Upper lobe of right lung (tissue), 1 donor: ENCODE measurements around the gene MMP17. TPM values are rescaled to one million over a fixed set of nuclear protein-coding genes. Genes with fewer than 3 reads are reported as not detected.

Experiments used
- ATAC-seq: fragments of 200-7000 bp; cut with Tn5 transposase; one replicate; pipeline ENCODE4 v1.9.1; 2020; ENCODE audit warnings: mild to moderate bottlenecking, moderate library complexity
- DNase-seq: peaks from one replicate; pipeline ENCODE4 v3.0.0-alpha.2; 2020
- H3K27ac ChIP-seq: fragments of 200-600 bp; one replicate; pipeline ENCODE4 v1.8.0; 2022
- H3K27me3 ChIP-seq: fragments of 200-600 bp; one replicate; pipeline ENCODE4 v1.8.0; 2022; ENCODE audit warnings: mild to moderate bottlenecking
- H3K36me3 ChIP-seq: fragments of 200-600 bp; one replicate; pipeline ENCODE4 v1.8.0; 2022
- H3K4me1 ChIP-seq: fragments of 200-600 bp; one replicate; pipeline ENCODE4 v1.8.0; 2022
- H3K4me3 ChIP-seq: fragments of 200-600 bp; one replicate; pipeline ENCODE4 v1.8.0; 2022; ENCODE audit warnings: mild to moderate bottlenecking
- H3K9me3 ChIP-seq: fragments of 200-600 bp; one replicate; pipeline ENCODE4 v1.8.0; 2022
- intact Hi-C: fragments of 100-400 bp; cut with DNase I; formaldehyde crosslinking; loops from one replicate; pipeline ENCODE4 v1.11.0; 2022
- total RNA-seq: library from RNA; stranded (reverse); fragmentation: NEBNext Ultra II Directional; extraction: Animal tissue kit (Norgen Biotek cat#: 25700); gene quantifications from one replicate; pipeline ENCODE4 v1.2.1, GENCODE V29; 2021
- TF ChIP-seq, protein P1 (sequence below): fragments of 200-600 bp; IDR thresholded peaks from one replicate; pipeline ENCODE4 v1.8.0; 2022; ENCODE audit warnings: antibody characterized with exemption
- donor health status: DM: no; HTN: yes; CAD: no; lungs with severe emphysema.

The MMP17 gene
- total RNA-seq, 1 donor from 2014 or later, result 4.1 TPM

- no peak overlapping the region for H3K27ac ChIP-seq
- ATAC-seq (no peak), DNase-seq (no peak)
- intact Hi-C loops, result no loop called here
- H3K4me3 ChIP-seq, result no peak overlapping the region
- no peaks in the 10 kb centered on the region for H3K27me3 ChIP-seq
- TF ChIP-seq, protein P1, sequence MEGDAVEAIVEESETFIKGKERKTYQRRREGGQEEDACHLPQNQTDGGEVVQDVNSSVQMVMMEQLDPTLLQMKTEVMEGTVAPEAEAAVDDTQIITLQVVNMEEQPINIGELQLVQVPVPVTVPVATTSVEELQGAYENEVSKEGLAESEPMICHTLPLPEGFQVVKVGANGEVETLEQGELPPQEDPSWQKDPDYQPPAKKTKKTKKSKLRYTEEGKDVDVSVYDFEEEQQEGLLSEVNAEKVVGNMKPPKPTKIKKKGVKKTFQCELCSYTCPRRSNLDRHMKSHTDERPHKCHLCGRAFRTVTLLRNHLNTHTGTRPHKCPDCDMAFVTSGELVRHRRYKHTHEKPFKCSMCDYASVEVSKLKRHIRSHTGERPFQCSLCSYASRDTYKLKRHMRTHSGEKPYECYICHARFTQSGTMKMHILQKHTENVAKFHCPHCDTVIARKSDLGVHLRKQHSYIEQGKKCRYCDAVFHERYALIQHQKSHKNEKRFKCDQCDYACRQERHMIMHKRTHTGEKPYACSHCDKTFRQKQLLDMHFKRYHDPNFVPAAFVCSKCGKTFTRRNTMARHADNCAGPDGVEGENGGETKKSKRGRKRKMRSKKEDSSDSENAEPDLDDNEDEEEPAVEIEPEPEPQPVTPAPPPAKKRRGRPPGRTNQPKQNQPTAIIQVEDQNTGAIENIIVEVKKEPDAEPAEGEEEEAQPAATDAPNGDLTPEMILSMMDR, result no peak
- H3K36me3 ChIP-seq, result no peaks in the 10 kb centered on the region
- H3K4me1 ChIP-seq, result no peaks in the 10 kb centered on the region
- H3K9me3 ChIP-seq, result no peaks in the 10 kb centered on the region
Measured at GRCh38 chr12:131849700-131850553, 21.7 kb downstream of the MMP17 start.

GRCh38 chr12:131850856-131851559, 22.8 kb downstream of the MMP17 start:
- TF ChIP-seq, protein P1, result no peak
- intact Hi-C loops, result no loop called here
- no peak for ATAC-seq

GRCh38 chr12:131851741-131852550, 23.8 kb downstream of the MMP17 start:
- H3K27me3 ChIP-seq, result peaks cover 10% of the 10 kb centered on the region
- ATAC-seq (no peak), DNase-seq (no peak)
- intact Hi-C loops, result no loop called here
- H3K4me3 ChIP-seq, result no peak overlapping the region
- H3K4me1 ChIP-seq, result no peaks in the 10 kb centered on the region
- no peaks in the 10 kb centered on the region for H3K9me3 ChIP-seq
- H3K36me3 ChIP-seq, result no peaks in the 10 kb centered on the region
- no peak overlapping the region for H3K27ac ChIP-seq
- TF ChIP-seq, protein P1, result no peak

More at GRCh38 chr12:131850856-131851559, 22.8 kb downstream of the MMP17 start:
- no peak for DNase-seq
- no peaks in the 10 kb centered on the region for H3K9me3 ChIP-seq
- no peaks in the 10 kb centered on the region for H3K36me3 ChIP-seq
- H3K27ac ChIP-seq, result no peak overlapping the region
- H3K27me3 ChIP-seq, result peaks cover 8% of the 10 kb centered on the region
- H3K4me1 ChIP-seq, result no peaks in the 10 kb centered on the region
- H3K4me3 ChIP-seq, result no peak overlapping the region

DNA sequence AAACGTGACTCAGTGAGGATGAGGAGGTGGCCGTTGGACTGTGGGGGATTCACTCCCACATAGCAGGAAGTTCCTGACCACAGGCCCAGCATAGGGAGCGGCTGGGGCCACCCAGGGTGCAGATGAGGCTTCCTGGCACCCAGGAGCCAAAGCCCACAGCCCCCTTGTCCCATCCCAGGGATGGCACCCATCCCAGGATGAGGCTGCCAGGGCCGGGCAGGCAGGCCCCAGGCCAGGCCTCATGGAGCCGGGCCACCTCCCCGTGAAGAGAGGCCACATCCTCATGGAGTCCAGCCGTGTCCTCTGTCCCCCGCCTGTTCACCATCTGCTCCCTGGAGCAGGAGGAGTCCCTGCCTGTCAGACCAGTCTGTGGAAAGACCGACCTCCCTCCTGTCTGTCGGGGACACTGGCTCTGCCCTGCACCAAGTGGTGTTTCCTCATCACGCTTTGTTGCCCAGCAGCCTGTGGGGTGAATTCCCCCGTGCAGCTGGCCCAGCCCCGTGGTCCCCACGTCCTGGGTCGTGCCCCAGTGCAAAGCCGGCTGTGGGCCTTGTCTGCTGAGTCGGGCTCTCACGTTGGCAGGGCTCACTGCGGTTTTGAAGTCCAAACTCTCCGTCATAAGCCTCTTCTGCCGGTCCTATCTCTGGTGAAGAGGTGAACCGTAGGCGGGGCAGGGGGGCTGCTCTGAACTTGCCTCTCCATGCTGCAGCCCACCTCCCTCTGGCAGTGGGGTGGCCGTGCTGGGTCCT, 24.5 kb downstream of the MMP17 start:
- no peak overlapping the region for H3K27ac ChIP-seq
- no peaks in the 10 kb centered on the region for H3K9me3 ChIP-seq
- no peak for DNase-seq
- H3K4me1 ChIP-seq, result no peaks in the 10 kb centered on the region
- TF ChIP-seq, protein P1, result no peak
- peaks cover 10% of the 10 kb centered on the region for H3K27me3 ChIP-seq
- no peak for ATAC-seq
- intact Hi-C loops, result no loop called here
- H3K36me3 ChIP-seq, result no peaks in the 10 kb centered on the region
- no peak overlapping the region for H3K4me3 ChIP-seq
